ENCODE data around the gene CSRP1.

DNA sequence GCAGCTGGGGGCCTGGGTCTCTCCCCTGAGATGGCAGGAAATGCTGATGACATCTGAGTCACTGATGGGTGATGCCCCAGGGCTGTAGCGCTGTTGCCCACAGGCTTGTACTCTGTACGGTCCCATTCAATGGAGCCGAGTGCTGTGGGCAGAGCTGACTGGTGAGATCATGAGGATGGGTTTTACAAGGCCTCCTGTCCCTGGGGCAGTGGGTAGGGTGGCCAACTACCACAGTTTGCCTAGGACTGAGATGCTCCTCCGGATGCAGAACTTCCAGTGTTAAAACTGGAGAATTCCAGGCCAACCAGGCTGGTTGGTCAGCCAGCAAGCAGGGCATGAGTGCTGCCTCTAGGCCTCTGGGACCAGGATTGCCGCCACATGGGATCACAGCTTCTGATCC is 47.1 kb downstream of the CSRP1 start:
- TF ChIP-seq, protein P1, sequence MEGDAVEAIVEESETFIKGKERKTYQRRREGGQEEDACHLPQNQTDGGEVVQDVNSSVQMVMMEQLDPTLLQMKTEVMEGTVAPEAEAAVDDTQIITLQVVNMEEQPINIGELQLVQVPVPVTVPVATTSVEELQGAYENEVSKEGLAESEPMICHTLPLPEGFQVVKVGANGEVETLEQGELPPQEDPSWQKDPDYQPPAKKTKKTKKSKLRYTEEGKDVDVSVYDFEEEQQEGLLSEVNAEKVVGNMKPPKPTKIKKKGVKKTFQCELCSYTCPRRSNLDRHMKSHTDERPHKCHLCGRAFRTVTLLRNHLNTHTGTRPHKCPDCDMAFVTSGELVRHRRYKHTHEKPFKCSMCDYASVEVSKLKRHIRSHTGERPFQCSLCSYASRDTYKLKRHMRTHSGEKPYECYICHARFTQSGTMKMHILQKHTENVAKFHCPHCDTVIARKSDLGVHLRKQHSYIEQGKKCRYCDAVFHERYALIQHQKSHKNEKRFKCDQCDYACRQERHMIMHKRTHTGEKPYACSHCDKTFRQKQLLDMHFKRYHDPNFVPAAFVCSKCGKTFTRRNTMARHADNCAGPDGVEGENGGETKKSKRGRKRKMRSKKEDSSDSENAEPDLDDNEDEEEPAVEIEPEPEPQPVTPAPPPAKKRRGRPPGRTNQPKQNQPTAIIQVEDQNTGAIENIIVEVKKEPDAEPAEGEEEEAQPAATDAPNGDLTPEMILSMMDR (IDR thresholded peaks at IDR 0.05; ENCODE audit: low read depth, low read length, poor library complexity, severe bottlenecking): no peak
- no peak for TF ChIP-seq EZH2phosphoT487 (IDR thresholded peaks at IDR 0.05; ENCODE audit: borderline replicate concordance, low read length)
